HG03095 (cell line): Measurements from ENCODE around the gene TCN1.
"Not testable (repeated sequence)": the region's sequence is repeated elsewhere in the genome, so short reads cannot be mapped to it uniquely, and the experiment has no call there.

Source experiments
- ATAC-seq: cut with Tn5 transposase; IDR thresholded peaks from one replicate; pipeline ENCODE4 v1.9.1; 2021; ENCODE audit warnings: moderate library complexity; ENCODE audit not compliant: unreplicated experiment

Gene TCN1

DNA sequence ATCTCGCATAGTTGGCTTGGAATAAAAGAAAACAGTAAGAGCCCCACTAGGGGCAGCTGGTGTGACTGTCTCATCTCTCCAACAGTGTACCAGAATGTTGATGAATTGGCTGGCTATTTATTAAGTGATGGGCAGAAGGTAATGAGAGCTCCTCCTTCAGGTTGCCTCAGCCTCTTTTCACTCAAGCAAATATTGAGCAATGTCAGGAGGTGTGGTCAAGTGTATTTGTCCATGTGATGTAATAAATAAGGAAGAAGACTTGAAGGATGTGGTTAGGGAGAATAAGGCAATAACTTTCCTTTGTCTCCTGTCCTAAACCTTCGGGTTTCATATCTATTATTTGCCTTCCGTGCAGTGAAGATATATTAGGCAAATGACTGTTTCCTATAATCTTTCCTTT is at the start of gene TCN1:
TSS of gene TCN1 (minus strand) at position 91 of the 400 bp plus-strand sequence. CDS start at position 74, 17 bp downstream.
- no peak for ATAC-seq

DNA sequence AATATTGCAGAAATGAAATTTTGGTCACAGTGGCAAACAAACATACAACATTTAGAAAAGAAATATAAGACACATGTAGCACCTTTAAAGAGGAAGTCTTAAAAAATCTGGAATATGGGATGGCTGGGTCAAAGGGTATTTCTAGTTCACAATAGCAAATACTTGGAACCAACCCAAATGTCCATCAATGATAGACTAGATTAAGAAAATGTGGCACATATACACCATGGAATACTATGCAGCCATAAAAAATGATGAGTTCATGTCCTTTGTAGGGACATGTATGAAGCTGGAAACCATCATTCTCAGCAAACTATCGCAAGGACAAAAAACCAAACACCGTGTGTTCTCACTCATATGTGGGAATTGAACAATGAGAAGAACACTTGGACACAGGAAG is 37.3 kb upstream of the TCN1 start:
- not testable (repeated sequence) for ATAC-seq

- no peak for ATAC-seq
Observed at GRCh38 chr11:59901306-59901705, 35.0 kb upstream of the TCN1 start.

DNA sequence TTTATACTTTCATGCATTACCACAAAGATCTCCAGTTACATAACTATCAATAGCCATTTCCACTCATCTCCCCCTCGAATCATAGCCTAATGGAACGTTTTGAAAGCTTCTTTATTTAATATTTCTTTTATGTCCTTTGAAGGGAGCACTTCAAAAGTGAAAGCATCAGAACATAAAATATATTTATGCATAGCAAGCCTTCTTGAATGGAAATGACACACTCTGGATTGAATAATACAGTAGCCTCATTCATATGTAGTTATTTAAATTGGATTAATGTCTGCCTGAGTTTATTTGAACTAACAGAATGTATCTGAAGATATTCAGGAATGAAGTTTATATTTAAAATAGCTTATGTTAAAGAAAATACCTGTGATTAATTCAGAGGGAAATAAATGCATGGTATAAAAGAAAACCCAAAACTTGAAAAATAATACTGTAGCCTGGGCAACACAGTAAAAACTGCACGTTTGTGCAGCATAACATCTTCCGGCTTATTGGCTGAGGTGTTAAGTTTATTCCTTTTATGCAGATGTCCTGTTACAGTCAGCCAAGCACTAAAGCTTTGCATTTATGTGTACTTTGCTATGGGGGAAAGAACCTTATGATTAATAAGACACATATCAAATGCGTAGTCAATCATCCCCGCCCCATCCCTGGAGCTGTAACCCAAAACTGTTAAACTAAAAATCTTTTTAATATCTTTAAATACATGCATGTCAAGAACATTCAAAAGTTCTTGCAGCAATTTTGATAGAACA is 34.3 kb upstream of the TCN1 start:
- ATAC-seq = no peak

DNA sequence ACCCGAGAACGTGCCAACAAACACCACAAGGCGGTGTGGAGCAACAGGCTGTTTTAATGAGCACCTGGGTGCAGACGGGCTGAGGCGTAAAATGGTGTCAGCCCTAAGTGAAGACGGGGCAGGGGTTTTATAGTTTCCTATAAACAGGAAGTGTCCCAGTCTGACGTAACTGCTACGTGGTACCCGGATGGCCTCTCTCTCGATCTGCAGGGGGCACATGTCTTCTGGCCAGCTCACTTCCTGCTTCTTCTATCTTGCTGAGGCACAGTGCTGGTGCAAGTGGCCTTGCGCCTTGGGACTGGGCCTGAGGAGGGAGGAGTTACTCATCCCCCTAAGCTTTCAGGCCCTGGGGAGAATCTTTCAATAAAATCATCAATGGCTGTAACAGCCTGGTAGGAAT is 33.2 kb upstream of the TCN1 start:
- ATAC-seq = no peak

GRCh38 chr11:59898650-59899049 is 32.4 kb upstream of the TCN1 start:
- no peak for ATAC-seq

DNA sequence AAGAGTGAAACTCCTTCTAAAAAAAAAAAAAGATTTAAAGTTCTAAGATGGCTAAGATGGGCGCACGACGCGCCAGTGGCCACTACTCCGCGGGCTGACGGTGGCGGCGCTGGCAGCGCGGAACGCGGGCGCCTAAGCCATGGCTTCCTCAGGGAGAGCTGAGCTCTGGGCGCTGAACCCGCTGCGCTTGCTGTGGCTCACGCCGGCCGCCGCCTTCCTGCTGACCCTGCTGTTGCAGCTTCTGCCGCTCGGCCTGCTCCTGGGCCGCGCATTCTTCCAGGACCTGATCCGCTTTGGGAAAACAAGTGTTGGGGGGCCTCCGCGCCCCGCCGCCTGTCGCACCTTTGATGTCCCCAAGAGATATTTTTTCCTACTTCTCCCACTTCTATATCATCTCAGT is 31.8 kb upstream of the TCN1 start:
- no peak for ATAC-seq

GRCh38 chr11:59894616-59895015 is 28.3 kb upstream of the TCN1 start:
- no peak for ATAC-seq

GRCh38 chr11:59891781-59892181 is 25.5 kb upstream of the TCN1 start:
- no peak for ATAC-seq

DNA sequence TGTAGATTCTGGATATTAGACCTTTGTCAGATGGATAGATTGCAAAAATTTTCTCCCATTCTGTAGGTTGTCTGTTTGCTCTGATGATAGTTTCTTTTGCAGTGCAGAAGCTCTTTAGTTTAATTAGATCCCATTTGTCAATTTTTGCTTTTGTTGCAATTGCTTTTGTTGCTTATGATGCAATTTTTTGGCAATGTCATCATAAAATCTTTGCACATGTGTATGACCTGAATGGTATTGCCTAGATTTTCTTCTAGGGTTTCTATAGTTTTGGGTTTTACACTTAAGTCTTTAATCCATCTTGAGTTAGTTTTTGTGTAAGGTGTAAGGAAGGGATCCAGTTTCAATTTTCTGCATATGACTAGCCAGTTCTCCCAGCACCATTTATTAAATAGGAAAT is 20.9 kb upstream of the TCN1 start:
- ATAC-seq = not testable (repeated sequence)

DNA sequence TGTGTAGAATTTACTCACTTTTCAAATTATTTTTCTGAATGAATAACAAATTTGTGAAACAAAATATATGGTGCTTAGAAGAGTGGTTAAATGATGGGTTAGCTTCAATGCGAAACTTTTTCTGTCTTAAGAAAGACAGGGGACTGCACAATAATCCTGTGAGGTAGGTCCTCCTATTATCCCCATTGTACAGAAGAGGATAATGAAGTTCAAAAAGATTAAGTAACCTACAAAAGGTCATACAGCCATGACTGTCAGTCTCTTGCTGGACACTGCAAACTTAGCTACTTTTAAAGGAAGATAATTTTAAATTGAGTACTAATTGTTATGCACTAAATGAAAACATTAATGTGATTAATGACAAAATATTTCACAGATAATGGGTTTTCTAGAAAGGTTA is 17.3 kb upstream of the TCN1 start:
- no peak for ATAC-seq

- ATAC-seq = no peak
Observed at GRCh38 chr11:59879567-59879966, 13.3 kb upstream of the TCN1 start.

- no peak for ATAC-seq
Observed at GRCh38 chr11:59878575-59878974, 12.3 kb upstream of the TCN1 start, which contains the start of gene OOSP3. TSS of gene OOSP3 (plus strand) at chr11:59878782. CDS start at chr11:59878809, 27 bp downstream.

DNA sequence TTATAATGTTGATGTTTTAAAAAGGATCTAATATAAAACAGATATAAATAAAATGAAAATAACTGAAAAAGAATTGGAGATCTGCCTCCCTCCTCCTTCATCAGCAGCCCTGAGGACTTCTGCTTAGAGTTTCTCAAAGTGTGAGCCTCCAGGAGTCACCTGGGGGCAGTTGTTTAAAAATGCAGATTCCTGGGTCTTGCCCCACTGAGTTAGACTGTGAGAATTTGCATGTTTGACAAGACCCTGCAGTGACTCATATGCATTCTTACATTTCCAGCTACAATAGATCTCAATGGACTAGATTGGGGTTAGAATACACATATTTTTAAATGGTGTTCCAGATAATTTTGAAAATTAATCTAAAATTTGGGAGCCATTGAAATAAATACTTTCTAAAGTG is 11.5 kb upstream of the TCN1 start:
- ATAC-seq = no peak

DNA sequence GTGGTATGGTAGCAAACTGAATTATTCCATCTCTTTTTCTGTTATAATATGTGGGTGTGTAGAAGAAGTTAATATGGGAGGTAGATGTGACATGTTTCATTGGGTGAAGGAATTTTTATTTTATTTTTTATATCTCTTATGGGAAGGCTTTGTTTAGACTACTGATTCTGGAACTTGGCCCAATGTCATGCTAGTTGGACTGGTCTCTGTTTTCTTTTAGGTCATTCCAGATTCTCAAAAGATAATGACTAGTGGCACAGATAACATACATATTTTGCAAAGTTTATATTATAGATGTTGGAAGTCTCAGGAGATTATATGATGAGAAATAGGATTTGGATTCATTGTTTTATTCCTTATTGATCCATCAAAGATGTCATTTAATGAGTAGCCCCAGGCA is 11.0 kb upstream of the TCN1 start:
- no peak for ATAC-seq

- no peak for ATAC-seq
Observed at GRCh38 chr11:59875856-59876519, 9.7 kb upstream of the TCN1 start.

DNA sequence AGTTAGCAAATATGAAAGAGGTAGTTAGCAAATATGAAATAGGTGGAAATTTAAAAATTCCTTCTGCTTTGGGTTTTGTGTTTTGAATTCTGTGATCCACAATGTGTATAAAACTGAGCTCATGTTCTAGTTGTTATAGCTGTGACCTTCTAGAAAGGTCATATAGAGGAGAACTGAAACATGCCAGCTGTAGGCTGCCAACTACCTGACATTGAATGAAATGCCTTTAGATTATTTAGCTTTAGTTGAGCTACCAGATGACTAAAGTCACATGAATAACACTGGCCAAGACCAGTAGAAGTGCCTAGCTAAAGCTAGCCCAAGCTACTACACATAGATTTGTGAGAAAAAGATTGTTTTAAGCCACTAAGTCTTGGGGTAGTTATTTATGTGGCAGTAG is 5.8 kb upstream of the TCN1 start:
- no peak for ATAC-seq

GRCh38 chr11:59867946-59868345 is 1.7 kb upstream of the TCN1 start:
- ATAC-seq = no peak

DNA sequence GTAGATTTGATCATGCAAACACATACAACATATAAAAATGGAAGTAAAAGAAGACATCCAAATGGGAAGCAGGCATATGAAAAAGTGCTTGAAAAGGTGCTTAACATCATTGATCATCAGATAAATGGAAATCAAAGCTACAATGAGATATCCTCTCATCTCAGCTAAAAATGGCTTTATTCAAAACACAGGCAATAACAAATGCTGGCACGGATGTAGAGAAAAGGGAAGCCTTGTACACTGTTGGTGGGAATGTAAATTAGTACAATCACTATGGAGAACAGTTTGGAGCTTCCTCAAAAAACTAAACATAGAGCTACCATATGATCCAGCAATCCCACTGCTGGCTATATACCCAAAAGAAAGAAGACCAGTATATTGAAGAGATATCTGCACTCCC is 549 bp upstream of the TCN1 start:
- no peak for ATAC-seq

- ATAC-seq = no peak
Observed at GRCh38 chr11:59865031-59865430, 1.3 kb downstream of the TCN1 start.

DNA sequence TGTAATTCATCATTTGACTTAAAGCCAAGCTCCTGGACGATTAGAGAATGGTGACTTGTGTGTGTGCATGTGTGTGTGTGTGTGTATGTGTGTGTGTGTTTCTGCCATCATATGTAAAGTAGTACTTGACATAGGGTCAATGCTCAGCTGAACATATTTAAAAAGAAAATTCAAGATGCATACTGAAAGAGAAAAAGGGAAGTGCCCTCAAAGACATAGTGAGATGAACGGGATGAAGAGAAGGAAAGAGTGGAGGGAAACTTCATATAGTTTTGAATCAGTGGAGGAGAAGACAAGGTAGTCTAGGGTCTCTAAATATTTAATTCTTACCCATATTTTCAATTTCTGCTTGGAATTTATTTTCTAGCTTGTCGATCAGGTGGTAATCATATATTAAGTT is 4.0 kb downstream of the TCN1 start:
- ATAC-seq = no peak

DNA sequence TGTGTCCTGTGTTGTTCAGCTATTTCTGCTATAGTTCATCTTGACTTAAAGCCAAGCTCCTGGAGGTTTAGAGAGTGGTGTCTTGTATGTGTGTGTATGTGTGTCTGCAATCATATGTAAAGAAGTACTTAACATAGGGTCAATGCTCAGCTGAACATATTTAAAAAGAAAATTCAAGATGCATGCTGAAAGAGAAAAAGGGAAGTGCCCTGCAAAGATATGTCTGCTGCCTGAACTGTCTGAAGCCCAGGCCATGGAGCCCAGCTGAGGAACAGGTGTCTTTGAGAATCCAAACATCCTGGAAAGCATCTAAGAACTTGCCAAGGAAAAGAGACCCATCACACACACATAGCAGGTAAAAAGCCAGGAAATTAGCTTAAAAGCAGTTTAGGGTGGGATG is 6.6 kb downstream of the TCN1 start:
- no peak for ATAC-seq
